HTR-8/SVneo (cell line): Measurements from ENCODE around the gene RILPL1.
"Not testable (repeated sequence)": the region's sequence is repeated elsewhere in the genome, so short reads cannot be mapped to it uniquely, and the experiment has no call there.

Experiments
- DNase-seq: peaks from one replicate; pipeline ENCODE4 v3.0.0; 2011; ENCODE audit warnings: low spot score, mixed read lengths; ENCODE audit not compliant: insufficient read length
- FAIRE-seq: peaks from 2 replicates; lab custom pipeline; 2011; peaks lifted over from hg19 to GRCh38; lab: Jason Lieb, UNC

Gene RILPL1

DNA sequence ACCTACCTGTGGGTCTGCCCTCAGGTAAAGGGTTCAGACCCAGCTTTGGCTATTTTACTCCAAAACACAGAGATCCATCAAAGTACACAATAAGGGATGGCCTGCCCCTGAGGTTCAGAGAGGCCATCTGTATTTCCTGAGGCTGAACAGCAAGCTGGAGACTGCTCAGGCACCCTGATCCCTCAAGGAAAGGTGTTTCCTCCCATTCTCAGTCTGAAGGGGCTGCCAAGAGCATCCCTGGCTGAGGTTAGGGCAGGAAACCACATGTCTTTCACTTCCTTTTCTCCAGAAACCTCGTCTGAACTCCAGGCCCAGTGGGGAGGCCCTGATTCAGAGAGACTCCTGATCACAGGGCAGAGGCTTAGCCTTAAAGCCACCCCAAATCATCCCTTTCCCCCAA, 1.5 kb downstream of the RILPL1 start:
- DNase-seq (no peak), FAIRE-seq (no peak)

- DNase-seq: no peak
- FAIRE-seq: no peak
Observed at GRCh38 chr12:123531091-123531490, 2.4 kb downstream of the RILPL1 start.

DNA sequence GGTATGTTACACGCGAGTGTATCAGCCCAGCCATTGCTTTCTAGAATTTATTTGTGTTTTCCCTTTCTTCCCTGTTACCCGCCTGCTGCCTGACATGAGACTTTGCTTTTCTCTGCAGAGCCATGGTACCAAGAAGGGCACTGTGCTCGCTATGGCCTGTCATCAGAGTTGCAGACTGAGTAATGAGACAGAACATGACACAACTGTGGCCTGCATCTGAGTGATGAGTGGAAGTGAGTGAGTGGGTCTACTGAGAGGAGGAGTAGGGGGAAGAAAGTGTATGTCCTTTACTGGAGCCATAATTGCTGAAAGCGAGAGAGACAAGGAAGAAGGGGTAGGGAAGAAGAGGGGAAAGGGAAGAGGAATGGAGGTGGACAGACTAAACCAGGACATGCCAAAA, 2.9 kb downstream of the RILPL1 start:
- DNase-seq (no peak), FAIRE-seq (no peak)

DNA sequence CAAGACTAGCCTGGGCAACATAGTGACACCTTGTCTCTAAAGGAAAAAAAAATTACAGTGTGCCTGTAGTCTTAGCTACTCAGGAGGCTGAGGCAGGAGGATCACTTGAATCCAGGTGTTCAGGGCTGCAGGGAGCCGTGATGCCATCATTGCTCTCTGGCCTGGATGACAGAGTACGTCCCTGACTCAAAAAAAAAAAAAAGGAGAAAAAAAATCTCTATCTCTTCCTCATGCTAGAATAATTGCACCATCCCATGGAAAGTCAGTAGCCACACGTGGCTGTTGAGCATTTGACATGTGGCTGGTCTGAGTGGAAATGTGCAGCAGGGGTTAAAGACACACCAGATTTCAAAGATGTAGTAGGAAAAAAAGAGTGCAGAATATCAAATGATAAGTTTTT, 3.8 kb downstream of the RILPL1 start:
- FAIRE-seq (no peak), DNase-seq (no peak)

GRCh38 chr12:123528858-123529257, 4.7 kb downstream of the RILPL1 start:
- FAIRE-seq (no peak), DNase-seq (no peak)

DNA sequence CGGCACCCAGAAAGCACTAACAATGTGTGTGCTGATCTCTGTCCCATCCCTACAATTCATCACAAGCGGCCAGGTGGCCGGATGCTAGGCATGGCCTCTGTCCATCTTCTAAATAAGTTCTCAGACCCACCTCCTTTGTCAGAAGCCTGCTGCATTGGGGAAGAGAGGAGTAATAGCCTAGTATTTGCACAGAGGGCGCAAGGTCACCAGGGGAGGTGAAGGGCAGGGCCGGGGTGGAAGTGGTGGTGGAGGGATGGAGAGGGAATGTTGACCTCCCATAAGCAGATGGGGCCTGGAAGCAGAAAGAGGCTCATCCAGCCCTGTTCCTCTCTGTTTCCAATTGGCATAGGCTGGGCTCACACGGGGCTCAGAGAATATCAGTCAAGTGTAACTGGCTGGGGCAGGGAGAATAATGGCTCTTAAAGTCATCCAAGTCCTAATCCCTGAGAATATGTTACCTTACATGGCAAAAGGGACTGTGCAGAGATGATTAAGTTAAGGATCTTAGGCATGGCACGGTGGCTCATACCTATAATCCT, 6.9 kb downstream of the RILPL1 start:
- FAIRE-seq (no peak), DNase-seq (no peak)

DNA sequence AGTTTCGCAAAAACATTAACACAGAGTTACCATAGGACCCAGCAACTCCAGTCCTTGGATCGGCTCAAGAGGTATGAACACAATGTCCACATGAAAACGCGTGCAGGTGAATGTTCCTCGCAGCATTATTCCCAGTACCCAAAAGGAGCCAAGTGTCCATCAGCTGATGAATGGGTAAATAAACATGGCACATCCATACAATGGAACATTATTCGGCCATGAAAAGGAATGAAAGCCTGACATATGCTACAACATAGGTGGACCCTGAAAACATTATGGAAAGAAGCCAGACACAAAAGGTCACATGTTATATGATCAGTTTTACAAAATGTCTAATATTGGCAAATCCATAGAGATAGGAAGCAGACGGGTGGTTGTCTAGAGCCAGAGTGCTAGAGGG, 9.1 kb downstream of the RILPL1 start:
- FAIRE-seq (no peak), DNase-seq (no peak)

- DNase-seq: no peak
- no peak for FAIRE-seq
Observed at GRCh38 chr12:123523518-123523917, 10.0 kb downstream of the RILPL1 start.

GRCh38 chr12:123522164-123522563, 11.4 kb downstream of the RILPL1 start:
- no peak for DNase-seq
- FAIRE-seq: no peak

GRCh38 chr12:123520567-123521474, 12.7 kb downstream of the RILPL1 start:
- DNase-seq (no peak), FAIRE-seq (no peak)

- peak; percentile 51 for DNase-seq
- peak; percentile 58 for FAIRE-seq
Observed at GRCh38 chr12:123519141-123520001, 14.1 kb downstream of the RILPL1 start.

DNA sequence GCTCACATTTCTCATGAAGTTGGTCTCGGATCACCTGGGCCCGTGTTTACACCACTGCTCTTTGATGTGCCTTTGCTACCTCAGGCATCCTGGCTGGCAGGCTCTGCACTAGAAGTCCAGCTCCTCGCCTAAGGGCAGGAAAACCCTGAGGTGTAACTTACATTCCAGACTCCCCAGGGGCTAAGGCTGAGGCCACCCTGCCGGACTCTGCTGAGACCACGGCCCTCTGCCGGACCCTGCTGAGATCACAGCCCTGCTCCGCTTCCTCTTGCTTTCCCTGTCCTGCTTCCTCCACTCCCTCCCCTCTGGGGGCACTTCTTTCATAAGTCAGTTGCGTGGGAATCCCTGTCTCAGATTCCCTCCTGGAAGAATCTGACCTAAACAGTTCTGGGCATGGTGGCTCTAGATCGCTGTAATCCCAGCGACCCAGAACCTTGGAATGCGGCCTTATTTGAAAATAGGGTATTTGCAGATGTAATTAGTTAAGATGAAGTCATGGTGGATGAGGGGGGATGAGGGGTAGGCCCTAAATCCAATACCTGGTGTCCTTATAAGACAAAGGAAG, 17.2 kb downstream of the RILPL1 start:
- DNase-seq (no peak), FAIRE-seq (no peak)

DNA sequence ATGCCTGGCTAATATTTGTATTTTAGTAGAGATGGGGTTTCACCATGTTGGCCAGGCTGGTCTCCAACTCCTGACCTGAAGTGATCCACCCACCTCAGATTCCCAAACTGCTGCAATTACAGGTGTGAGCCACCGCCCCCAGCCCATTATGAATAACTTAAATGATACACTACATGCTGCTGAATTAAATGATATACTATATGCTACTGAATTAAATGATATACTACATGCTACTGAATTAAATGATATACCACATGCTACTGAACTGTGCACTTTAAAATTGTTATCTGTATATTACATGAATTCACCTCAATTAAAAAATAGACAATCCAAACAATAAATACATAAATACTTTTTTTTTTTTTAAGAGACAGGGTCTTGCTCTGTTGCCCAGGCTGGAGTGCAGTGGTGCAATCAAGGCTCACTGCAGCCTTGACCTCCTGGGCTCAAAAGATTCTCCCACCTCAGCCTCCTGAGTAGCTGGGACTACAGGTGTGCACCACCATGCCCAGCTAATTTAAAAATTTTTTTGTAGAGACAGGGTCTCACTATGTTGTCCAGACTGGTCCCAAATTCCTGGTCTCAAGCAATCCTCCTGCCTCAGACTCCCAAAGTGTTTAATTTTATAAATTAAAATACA, 18.8 kb downstream of the RILPL1 start:
- FAIRE-seq, DNase-seq: not testable (repeated sequence)

DNA sequence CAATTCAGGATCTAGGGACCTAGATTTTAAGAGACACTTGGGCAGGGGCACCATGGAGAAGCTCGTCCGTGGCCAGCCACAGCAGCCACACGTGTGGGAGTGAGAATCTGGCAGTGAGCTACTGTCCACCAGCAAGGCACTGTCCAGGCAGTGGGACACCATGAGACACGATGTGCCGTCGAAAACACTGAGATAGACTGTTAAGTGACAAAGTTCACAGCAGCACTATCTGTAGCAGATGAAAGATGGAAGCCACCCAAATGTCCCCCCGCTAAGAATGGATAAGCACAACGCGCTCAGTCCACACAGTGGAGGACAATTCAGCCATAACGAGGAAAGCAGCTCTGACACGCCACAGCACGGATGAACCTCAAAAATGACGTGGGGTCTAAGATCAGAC, 19.7 kb downstream of the RILPL1 start:
- FAIRE-seq (no peak), DNase-seq (no peak)

GRCh38 chr12:123512838-123513665, 20.5 kb downstream of the RILPL1 start:
- no peak for DNase-seq
- no peak for FAIRE-seq

DNA sequence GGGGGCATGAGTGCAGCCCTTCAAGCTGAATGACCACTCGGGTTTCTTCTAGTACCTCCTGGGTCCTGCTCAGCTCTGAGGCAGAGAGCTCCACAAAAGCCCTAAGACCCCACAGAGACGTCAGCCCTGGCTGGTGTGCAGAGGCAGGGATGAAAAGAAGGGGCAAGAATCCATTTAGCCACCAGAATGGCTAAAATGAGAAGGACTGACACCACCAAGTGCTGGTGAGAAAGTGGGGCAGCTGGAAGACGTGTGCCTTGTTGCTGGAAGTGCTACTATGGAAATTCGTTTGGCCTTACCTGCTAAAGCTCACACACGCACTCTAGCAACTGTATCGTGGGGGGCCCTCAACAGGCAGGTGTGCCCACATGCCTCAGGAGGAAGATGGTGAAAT, 26.7 kb downstream of the RILPL1 start:
- no peak for FAIRE-seq
- no peak for DNase-seq

- DNase-seq: no peak
- FAIRE-seq: no peak
Observed at GRCh38 chr12:123506059-123506842, 27.3 kb downstream of the RILPL1 start.

GRCh38 chr12:123502163-123502704, 31.3 kb downstream of the RILPL1 start:
- DNase-seq (no peak), FAIRE-seq (no peak)
